OCI-LY7 (cell line): ENCODE data around the gene LIN28B.

Experiments
- CTCF ChIP-seq: fragments of 200-600 bp; sonication (generic); conservative IDR thresholded peaks from 2 replicates; pipeline ENCODE4 v1.5.1; 2014; ENCODE audit warnings: mild to moderate bottlenecking, antibody characterized with exemption, low read length, moderate library complexity, mixed read lengths
- EZH2phosphoT487 ChIP-seq: fragments of 200-600 bp; sonication (generic); IDR thresholded peaks from 2 replicates; pipeline ENCODE4 v1.6.1; 2018; ENCODE audit warnings: low read depth, borderline replicate concordance, mild to moderate bottlenecking, mixed run types, antibody characterized with exemption, low read length, moderate library complexity, mixed read lengths

- no peak for TF ChIP-seq CTCF
- no peak for TF ChIP-seq EZH2phosphoT487
Measured at GRCh38 chr6:105111871-105112270, 155.0 kb downstream of the LIN28B start.
